Measurements from ENCODE around the gene CNTNAP2. TPM values are rescaled to one million over a fixed set of nuclear protein-coding genes. Genes with fewer than 3 reads are reported as not detected.

Gene CNTNAP2
- total and polyA plus RNA-seq, 2 of the 8 experiments (the other 6 are each of a cell fraction or from before 2014, with no cell fraction given): 27.9 to 71.0 TPM

DNA sequence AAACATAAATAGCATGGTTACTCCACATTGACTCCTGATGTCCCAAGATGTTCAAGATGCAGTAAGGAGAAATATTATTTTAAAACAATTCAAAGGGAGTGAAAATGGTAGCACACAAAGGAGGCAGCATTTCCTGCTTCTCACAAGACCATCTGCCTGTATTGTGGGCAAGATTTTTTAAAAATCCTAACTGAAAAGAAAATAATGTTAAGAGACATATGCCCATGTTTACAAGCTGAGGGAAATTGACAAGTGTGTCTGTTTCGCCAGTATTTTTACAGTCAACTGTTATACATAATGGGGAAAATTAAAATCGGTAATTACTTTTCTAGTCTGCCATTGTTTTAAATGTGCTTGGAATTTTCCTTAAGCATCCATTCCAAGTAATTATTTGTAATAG is 1827.7 kb downstream of the CNTNAP2 start (continued):
- TF ChIP-seq EZH2 (IDR thresholded peaks at IDR 0.05; ENCODE audit: low read depth, low read length, severe bottlenecking) (no peak), BACH1 (IDR thresholded peaks at IDR 0.05; ENCODE audit: low read length) (no peak)
